Erythroblast (primary cell): ENCODE results near the gene UPK3B.
"Not testable (repeated sequence)": the region's sequence is repeated elsewhere in the genome, so short reads cannot be mapped to it uniquely, and the experiment has no call there.

Source experiments
- GATA1 ChIP-seq: IDR thresholded peaks from 2 replicates; pipeline ENCODE4 v1.6.1; 2011; ENCODE audit warnings: low read depth, mild to moderate bottlenecking, control low read depth, low read length, moderate library complexity
- POLR2A ChIP-seq: IDR thresholded peaks from 2 replicates; pipeline ENCODE4 v1.6.1; 2011; ENCODE audit warnings: mild to moderate bottlenecking, low read length

DNA sequence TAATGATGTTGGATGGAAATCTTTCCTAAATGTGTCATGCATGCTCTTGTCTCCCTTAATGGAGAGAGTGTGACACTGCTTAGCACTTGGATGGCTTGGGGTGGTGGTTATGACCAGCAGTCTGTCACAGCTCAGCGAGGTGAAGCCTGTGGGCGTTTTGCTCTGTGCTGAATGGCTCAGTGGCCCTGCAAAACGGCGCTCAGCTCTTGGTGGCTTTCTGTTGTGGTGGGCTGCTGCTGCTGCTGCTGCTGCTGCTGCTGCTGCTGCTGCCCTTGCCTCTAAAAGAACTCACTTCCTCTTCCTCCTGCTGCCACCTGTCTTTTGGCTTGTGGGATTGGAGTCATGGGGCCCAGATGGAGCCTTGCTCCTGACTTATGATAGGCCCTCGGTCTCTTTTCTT is 23.7 kb upstream of the UPK3B start:
- not testable (repeated sequence) for TF ChIP-seq POLR2A, GATA1
